Measurements from ENCODE around the gene CTAG2.

DNA sequence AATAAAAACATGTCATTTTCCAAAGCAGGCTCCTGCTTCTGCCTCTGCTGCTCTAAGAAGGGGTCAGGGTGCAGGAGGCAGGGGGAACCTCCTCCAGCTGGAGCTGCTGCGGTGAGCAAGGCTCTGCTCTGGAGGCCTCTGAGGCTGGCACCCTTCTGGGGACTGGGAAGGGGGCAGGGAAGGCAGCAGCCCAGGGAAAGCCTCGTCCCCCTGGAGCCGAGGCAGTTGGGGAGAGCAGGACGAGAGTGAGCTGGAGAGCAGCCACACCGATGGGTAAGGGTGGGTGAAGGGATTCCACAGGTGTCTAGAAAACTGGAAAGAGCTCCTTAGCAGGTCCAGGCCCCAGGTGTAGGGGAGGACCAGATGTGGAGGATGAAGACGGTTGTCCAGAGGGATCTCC lies 2.0 kb upstream of the CTAG2 start:
- TF ChIP-seq CTCF (IDR thresholded peaks at IDR 0.05) (no peak), POLR2A (IDR thresholded peaks at IDR 0.05) (no peak)
